BE2C (cell line): ENCODE measurements around the gene TMEM223. TPM values are rescaled to one million over a fixed set of nuclear protein-coding genes. Genes with fewer than 3 reads are reported as not detected.
A peak's percentile ranks its signal among the peaks of the same experiment; 100 is the strongest.
"Not testable (repeated sequence)": the region's sequence is repeated elsewhere in the genome, so short reads cannot be mapped to it uniquely, and the experiment has no call there.

Experiments used
- DNase-seq: peaks from one replicate; pipeline ENCODE4 v3.0.0-alpha.2; 2020
- H3K27me3 ChIP-seq: fragments of 250-450 bp; sonication (Bioruptor Pico); 2 replicates; pipeline ENCODE4 v1.5.1; 2020; ENCODE audit warnings: mild to moderate bottlenecking
- H3K36me3 ChIP-seq: fragments of 250-450 bp; sonication (Bioruptor Pico); 2 replicates; pipeline ENCODE4 v1.5.1; 2020; ENCODE audit warnings: mild to moderate bottlenecking
- H3K4me1 ChIP-seq: fragments of 250-450 bp; sonication (Bioruptor Pico); 2 replicates; pipeline ENCODE4 v1.5.1; 2020
- H3K4me3 ChIP-seq: 2 replicates; pipeline ENCODE4 v1.5.1; 2011; ENCODE audit warnings: low read depth, low read length
- H3K9me3 ChIP-seq: fragments of 250-450 bp; sonication (Bioruptor Pico); 2 replicates; pipeline ENCODE4 v1.5.1; 2020
- polyA plus RNA-seq: library from polyadenylated mRNA; unstranded; fragments of >200 nt; gene quantifications from one replicate; pipeline ENCODE4 v1.2.1, GENCODE V29; 2012; ENCODE audit warnings: low read depth, missing spikeins; ENCODE audit not compliant: insufficient read length, insufficient read depth
- TF ChIP-seq, protein P1 (sequence below): IDR thresholded peaks from 2 replicates; pipeline ENCODE4 v1.5.1; 2012; ENCODE audit warnings: mild to moderate bottlenecking, low read depth, low read length

TMEM223 gene
- 31.6 TPM for polyA plus RNA-seq

DNA sequence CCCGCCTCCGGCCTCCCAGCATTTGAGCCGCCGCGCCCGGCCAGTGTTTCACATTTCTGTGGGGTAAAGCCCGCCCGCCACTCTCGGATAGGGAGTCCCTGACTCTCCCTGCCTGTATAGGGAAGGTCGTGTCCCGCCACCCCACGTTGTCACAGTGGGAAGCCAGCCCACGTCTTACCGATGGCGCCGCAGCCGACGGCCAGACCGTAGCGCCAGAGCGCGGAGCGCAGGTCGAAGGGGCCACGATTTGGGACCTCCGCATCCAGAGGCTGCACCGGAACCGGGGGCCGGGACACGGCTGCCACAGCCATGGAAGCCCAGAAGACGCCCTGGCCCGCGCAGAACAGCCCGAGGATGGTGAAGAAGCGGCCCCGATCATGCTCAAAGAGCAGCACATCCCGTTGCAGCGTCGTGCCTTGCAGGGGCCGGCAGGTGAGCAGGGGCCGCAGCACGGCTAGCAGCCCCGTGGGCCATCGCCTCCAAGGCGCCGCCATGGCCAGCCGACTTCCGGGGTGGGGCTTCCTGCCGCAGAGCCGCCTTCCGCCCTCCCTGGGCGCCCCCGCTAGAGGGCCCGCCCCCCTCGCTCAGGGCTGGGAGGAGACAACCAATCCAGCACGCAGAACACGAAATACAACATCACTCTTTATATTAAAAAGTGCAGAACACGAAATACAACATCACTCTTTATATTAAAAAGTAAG is at the start of gene TMEM223:
Gene TMEM223 (minus strand): TSS at position 506 of the 701 bp plus-strand sequence. CDS start 12 bp downstream, at position 494.
- no peaks in the 10 kb centered on the region for H3K9me3 ChIP-seq
- no peaks in the 10 kb centered on the region for H3K4me1 ChIP-seq
- H3K4me3 ChIP-seq = peak within 1 kb of the TSS; percentile 76
- H3K36me3 ChIP-seq = peaks cover 15% of the 10 kb centered on the region
- TF ChIP-seq, protein P1, sequence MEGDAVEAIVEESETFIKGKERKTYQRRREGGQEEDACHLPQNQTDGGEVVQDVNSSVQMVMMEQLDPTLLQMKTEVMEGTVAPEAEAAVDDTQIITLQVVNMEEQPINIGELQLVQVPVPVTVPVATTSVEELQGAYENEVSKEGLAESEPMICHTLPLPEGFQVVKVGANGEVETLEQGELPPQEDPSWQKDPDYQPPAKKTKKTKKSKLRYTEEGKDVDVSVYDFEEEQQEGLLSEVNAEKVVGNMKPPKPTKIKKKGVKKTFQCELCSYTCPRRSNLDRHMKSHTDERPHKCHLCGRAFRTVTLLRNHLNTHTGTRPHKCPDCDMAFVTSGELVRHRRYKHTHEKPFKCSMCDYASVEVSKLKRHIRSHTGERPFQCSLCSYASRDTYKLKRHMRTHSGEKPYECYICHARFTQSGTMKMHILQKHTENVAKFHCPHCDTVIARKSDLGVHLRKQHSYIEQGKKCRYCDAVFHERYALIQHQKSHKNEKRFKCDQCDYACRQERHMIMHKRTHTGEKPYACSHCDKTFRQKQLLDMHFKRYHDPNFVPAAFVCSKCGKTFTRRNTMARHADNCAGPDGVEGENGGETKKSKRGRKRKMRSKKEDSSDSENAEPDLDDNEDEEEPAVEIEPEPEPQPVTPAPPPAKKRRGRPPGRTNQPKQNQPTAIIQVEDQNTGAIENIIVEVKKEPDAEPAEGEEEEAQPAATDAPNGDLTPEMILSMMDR = no peak
- DNase-seq = peak; percentile 85
- no peaks in the 10 kb centered on the region for H3K27me3 ChIP-seq

- peak overlapping the region; percentile 87 for H3K4me3 ChIP-seq
- H3K9me3 ChIP-seq, H3K36me3 ChIP-seq, H3K27me3 ChIP-seq, H3K4me1 ChIP-seq: not testable (repeated sequence)
- DNase-seq = peak; percentile 60
These were observed 49.0 kb upstream of the TMEM223 start for GRCh38 chr11:62840721-62841360.

GRCh38 chr11:62839050-62839945 is 47.5 kb upstream of the TMEM223 start, which contains the start of gene WDR74:
Gene WDR74, minus strand, starts transcription at chr11:62839590. Its CDS starts 20 bp downstream, at chr11:62839570.
- Histone ChIP-seq H3K4me3 (peak within 1 kb of the TSS; percentile 87), H3K9me3 (no peaks in the 10 kb centered on the region), H3K4me1 (no peaks in the 10 kb centered on the region), H3K36me3 (peaks cover 21% of the 10 kb centered on the region), H3K27me3 (no peaks in the 10 kb centered on the region)
- peak; percentile 81 for DNase-seq
- TF ChIP-seq, protein P1 = no peak

GRCh38 chr11:62835336-62835735 is 43.5 kb upstream of the TMEM223 start:
- Histone ChIP-seq H3K36me3 (peaks cover 21% of the 10 kb centered on the region), H3K4me3 (no peak overlapping the region), H3K4me1 (no peaks in the 10 kb centered on the region), H3K9me3 (no peaks in the 10 kb centered on the region), H3K27me3 (no peaks in the 10 kb centered on the region)
- DNase-seq = no peak
- TF ChIP-seq, protein P1 = no peak

DNA sequence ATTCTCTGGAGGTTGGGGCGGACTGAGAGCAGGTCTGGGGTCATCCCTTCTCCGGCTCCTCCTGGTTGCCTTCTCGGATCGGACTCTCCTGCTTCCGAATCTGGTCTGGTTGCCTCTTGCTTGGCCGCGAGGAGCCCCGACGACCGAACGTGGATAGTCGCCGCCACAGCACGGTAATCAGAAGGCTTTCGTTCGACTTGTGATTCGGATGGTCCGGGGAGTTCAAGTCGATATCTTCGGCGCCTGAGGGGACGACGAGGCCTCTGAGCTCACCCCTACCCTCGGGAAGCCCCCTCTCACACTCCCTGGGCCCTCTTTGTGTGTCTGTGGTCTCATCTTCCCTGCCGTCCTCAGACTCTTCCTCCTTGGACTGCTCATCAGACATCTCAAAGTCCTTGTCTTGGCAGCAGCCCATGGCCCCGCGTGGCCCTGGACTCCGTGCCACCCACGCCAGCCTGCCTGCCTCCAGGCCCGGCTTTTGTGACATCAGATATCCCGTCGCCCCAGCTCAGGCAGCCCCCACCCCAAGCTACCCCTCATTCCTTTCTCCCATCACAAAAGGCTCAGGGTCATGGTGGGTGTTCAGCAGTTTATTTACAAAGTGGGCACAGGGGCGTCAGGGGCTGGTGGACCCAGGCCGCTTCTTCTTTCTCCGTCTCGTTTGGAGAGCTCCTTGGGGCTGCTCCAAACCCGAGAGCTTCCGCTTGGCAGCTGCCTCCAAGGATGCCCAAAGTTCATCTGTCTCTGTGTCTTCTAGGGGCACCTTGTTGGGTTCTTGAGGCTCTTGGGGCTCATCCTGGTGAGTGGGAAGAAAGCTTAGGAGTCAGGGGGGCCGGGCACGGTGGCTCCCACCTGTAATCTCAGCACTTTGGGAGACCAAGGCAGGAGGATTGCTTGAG is 40.8 kb upstream of the TMEM223 start, which contains the start of gene TEX54:
Gene TEX54 (minus strand): TSS at position 506 of the 899 bp plus-strand sequence.
- no peaks in the 10 kb centered on the region for H3K4me1 ChIP-seq
- no peaks in the 10 kb centered on the region for H3K27me3 ChIP-seq
- peak within 1 kb of the TSS; percentile 67 for H3K4me3 ChIP-seq
- peak; percentile 19 for DNase-seq
- TF ChIP-seq, protein P1 = no peak
- H3K9me3 ChIP-seq = no peaks in the 10 kb centered on the region
- H3K36me3 ChIP-seq = peaks cover 21% of the 10 kb centered on the region
